Prostate gland (tissue), 2 donors: Measurements from ENCODE around the gene SND1.

ENCODE experiments used
- CTCF ChIP-seq, 4 experiments: fragments of 200-600 bp in 2 of 4; fragments of 450-650 bp in 2 of 4; sonication (generic) in 2 of 4; IDR thresholded peaks; 1 replicate in 3 of 4; 2 replicates in 1 of 4; pipeline ENCODE4 v1.5.1; 2016 to 2019; ENCODE audit warnings: antibody characterized with exemption in 4 of 4, mild to moderate bottlenecking in 2 of 4, moderate library complexity in 2 of 4
- POLR2A ChIP-seq: fragments of 450-650 bp; IDR thresholded peaks from one replicate; pipeline ENCODE4 v1.6.1; 2016; ENCODE audit warnings: antibody characterized with exemption, mild to moderate bottlenecking
- POLR2AphosphoS5 ChIP-seq: sonication (generic); formaldehyde crosslinking; IDR thresholded peaks from one replicate; pipeline ENCODE4 v1.6.1; 2017; ENCODE audit warnings: antibody characterized with exemption

GRCh38 chr7:128068785-128069184, 416.8 kb downstream of the SND1 start:
- no peak for TF ChIP-seq CTCF (IDR thresholded peaks at IDR 0.05)
- TF ChIP-seq POLR2AphosphoS5: no peak
- no peak for TF ChIP-seq POLR2A
